ENCODE measurements around the gene TDP1. TPM values are rescaled to one million over a fixed set of nuclear protein-coding genes. Genes with fewer than 3 reads are reported as not detected.

The TDP1 gene
- total RNA-seq, 1 donor from 2014 or later, result 54.7 TPM

GRCh38 chr14:90056826-90057225 is 101.1 kb downstream of the TDP1 start:
- H3K27ac Mint-ChIP-seq, result no peak overlapping the region
- intact Hi-C loops (cut with micrococcal nuclease), result no loop called here

GRCh38 chr14:90058876-90059458 is 103.2 kb downstream of the TDP1 start:
- ChIA-PET POLR2A (no interaction called here), CTCF (no interaction called here)
- TF ChIP-seq CTCF (IDR thresholded peaks at IDR 0.05), result no peak
- H3K36me3 Mint-ChIP-seq (ENCODE audit: low read depth), result no peaks in the 10 kb centered on the region
- no peak overlapping the region for H3K27ac Mint-ChIP-seq
- intact Hi-C loops (cut with micrococcal nuclease), result no loop called here
- ATAC-seq (ENCODE audit: low read depth) (no peak), DNase-seq (no peak)
- peaks cover 61% of the 10 kb centered on the region for H3K27me3 Mint-ChIP-seq
- no peak overlapping the region for H3K4me3 Mint-ChIP-seq
- H3K9me3 Mint-ChIP-seq, result peaks cover 5% of the 10 kb centered on the region
- H3K4me1 Mint-ChIP-seq, result peaks cover 36% of the 10 kb centered on the region

More at GRCh38 chr14:90056826-90057225, 101.1 kb downstream of the TDP1 start:
- ChIA-PET POLR2A (no interaction called here), CTCF (no interaction called here)
- Mint-ChIP-seq H3K36me3 (ENCODE audit: low read depth) (no peaks in the 10 kb centered on the region), H3K9me3 (peaks cover 5% of the 10 kb centered on the region), H3K4me1 (peaks cover 24% of the 10 kb centered on the region), H3K4me3 (no peak overlapping the region), H3K27me3 (peaks cover 54% of the 10 kb centered on the region)
- ATAC-seq (ENCODE audit: low read depth), result no peak
- DNase-seq, result no peak
- no peak for TF ChIP-seq CTCF (IDR thresholded peaks at IDR 0.05)

GRCh38 chr14:90060312-90060964 is 104.7 kb downstream of the TDP1 start:
- peaks cover 36% of the 10 kb centered on the region for H3K4me1 Mint-ChIP-seq
- intact Hi-C loops (cut with micrococcal nuclease), result loop anchor here (10.0 kb wide), 1 partner anchor 194 kb away; the partner anchor contains the start of gene PSMC1
- CTCF ChIA-PET, result no interaction called here
- H3K4me3 Mint-ChIP-seq, result peak overlapping the region; percentile 66
- POLR2A ChIA-PET, result no interaction called here
- H3K27me3 Mint-ChIP-seq, result peaks cover 60% of the 10 kb centered on the region
- DNase-seq, result peak; percentile 28
- peaks cover 5% of the 10 kb centered on the region for H3K9me3 Mint-ChIP-seq
- H3K27ac Mint-ChIP-seq, result no peak overlapping the region
- ATAC-seq (ENCODE audit: low read depth), result peak; percentile 67
- no peaks in the 10 kb centered on the region for H3K36me3 Mint-ChIP-seq (ENCODE audit: low read depth)
- no peak for TF ChIP-seq CTCF (IDR thresholded peaks at IDR 0.05)

- peaks cover 5% of the 10 kb centered on the region for H3K9me3 Mint-ChIP-seq
- peaks cover 36% of the 10 kb centered on the region for H3K4me1 Mint-ChIP-seq
- ChIA-PET CTCF (no interaction called here), POLR2A (no interaction called here)
- DNase-seq (no peak), ATAC-seq (ENCODE audit: low read depth) (no peak)
- no peaks in the 10 kb centered on the region for H3K36me3 Mint-ChIP-seq (ENCODE audit: low read depth)
- H3K4me3 Mint-ChIP-seq, result peak overlapping the region; percentile 66
- H3K27ac Mint-ChIP-seq, result no peak overlapping the region
- TF ChIP-seq CTCF (IDR thresholded peaks at IDR 0.05), result no peak
- H3K27me3 Mint-ChIP-seq, result peaks cover 57% of the 10 kb centered on the region
- intact Hi-C loops (cut with micrococcal nuclease), result loop anchor here (10.0 kb wide), 1 partner anchor 194 kb away; the partner anchor contains the start of gene PSMC1
Measured at GRCh38 chr14:90060965-90061684, 105.4 kb downstream of the TDP1 start.

GRCh38 chr14:90061685-90062126 is 106.0 kb downstream of the TDP1 start, which contains the start of gene KCNK13:
TSS of gene KCNK13 (plus strand) at chr14:90061994. CDS start at chr14:90062206, 212 bp downstream.
- Mint-ChIP-seq H3K4me1 (peaks cover 36% of the 10 kb centered on the region), H3K27me3 (peaks cover 57% of the 10 kb centered on the region), H3K9me3 (peaks cover 5% of the 10 kb centered on the region), H3K27ac (no peak within 1 kb of the TSS), H3K36me3 (ENCODE audit: low read depth) (no peaks in the 10 kb centered on the region), H3K4me3 (peak within 1 kb of the TSS; percentile 82)
- ChIA-PET POLR2A (no interaction called here), CTCF (no interaction called here)
- ATAC-seq (ENCODE audit: low read depth), result no peak
- no peak for DNase-seq
- intact Hi-C loops (cut with micrococcal nuclease), result loop anchor here (10.0 kb wide), 1 partner anchor 193 kb away; the partner anchor contains the start of gene PSMC1
- no peak for TF ChIP-seq CTCF (IDR thresholded peaks at IDR 0.05)

Data from activated B cell treated with CpG ODN at 0.5 μM for 24 hours (primary cell).